ENCODE measurements around the gene XPO5. TPM values are rescaled to one million over a fixed set of nuclear protein-coding genes. Genes with fewer than 3 reads are reported as not detected.

The XPO5 gene
- total RNA-seq, 1 experiment from 2014 or later = 114 TPM

GRCh38 chr6:43610431-43610830 is 34.6 kb upstream of the XPO5 start:
- Histone ChIP-seq H3K18ac (ENCODE audit: insufficient read length, low read depth, low read length) (no peak overlapping the region), H4K5ac (ENCODE audit: insufficient read length, low read depth, low read length) (no peak overlapping the region), H2BK20ac (ENCODE audit: low read depth, low read length, poor library complexity, severe bottlenecking) (no peak overlapping the region), H2BK120ac (ENCODE audit: low read depth, low read length, poor library complexity, severe bottlenecking) (no peak overlapping the region), H3T11ph (ENCODE audit: low read length) (no peak overlapping the region), H4K8ac (replicated peaks; ENCODE audit: insufficient read length, low read depth, low read length) (no peak overlapping the region), H2BK12ac (ENCODE audit: insufficient read length, low read depth, low read length) (no peak overlapping the region), H3K23me2 (ENCODE audit: insufficient read length, low read depth, low read length, poor library complexity, severe bottlenecking) (no peaks in the 10 kb centered on the region), H3K79me1 (ENCODE audit: insufficient read depth, low read depth, low read length, poor library complexity, severe bottlenecking) (no peaks in the 10 kb centered on the region), H3K27me3 (ENCODE audit: insufficient read depth, low read length) (no peaks in the 10 kb centered on the region), H3K4me2 (ENCODE audit: insufficient read depth, insufficient read length, low read length) (no peak overlapping the region), H3K9me3 (ENCODE audit: control insufficient read depth, low read depth, low read length) (no peaks in the 10 kb centered on the region), H3K4me1 (ENCODE audit: insufficient read depth, low read length) (no peaks in the 10 kb centered on the region), H3K79me2 (ENCODE audit: insufficient read depth, low read length) (no peaks in the 10 kb centered on the region), H3K9ac (ENCODE audit: extremely low read depth, insufficient read length, low read length) (no peak overlapping the region), H2BK15ac (ENCODE audit: low read depth, low read length) (no peak overlapping the region), H3K56ac (ENCODE audit: insufficient read length, low read depth, low read length) (no peak overlapping the region), H3K14ac (ENCODE audit: insufficient read depth, low read length) (no peak overlapping the region), H3K4ac (ENCODE audit: low read depth, low read length) (no peak overlapping the region), H4K91ac (ENCODE audit: insufficient read length, low read depth, low read length) (no peak overlapping the region), H2BK5ac (ENCODE audit: insufficient read length, low read length) (no peak overlapping the region), H2AFZ (ENCODE audit: low read length) (no peak overlapping the region), H3K27ac (ENCODE audit: insufficient read length, low read depth, low read length) (no peak overlapping the region), H4K20me1 (ENCODE audit: control insufficient read depth, insufficient read depth, insufficient read length) (no peaks in the 10 kb centered on the region), H2AK5ac (ENCODE audit: insufficient read length, low read length) (no peak overlapping the region), H3K23ac (ENCODE audit: insufficient read length, low read depth, low read length) (no peak overlapping the region)
- WGBS (ENCODE audit: extremely low coverage, insufficient read length, low lambda C conversion rate) = no CpG with 5 or more reads among the region's 5 CpGs
- H3K27me3 Mint-ChIP-seq (ENCODE audit: low read depth) = no peaks in the 10 kb centered on the region
- H3K27ac Mint-ChIP-seq = no peak overlapping the region
- no peak for DNase-seq
- H3K4me1 Mint-ChIP-seq = no peaks in the 10 kb centered on the region
- peaks cover 0 to 46% (median 23%) of the 10 kb centered on the region in 3 experiments; a peak in 4 of 7 replicates for H3K36me3 Mint-ChIP-seq (ENCODE audit: insufficient read depth in 1 of 3, low read depth in 3 of 3)
- no peak overlapping the region for H3K4me3 Mint-ChIP-seq
- H3K9me3 Mint-ChIP-seq = no peaks in the 10 kb centered on the region
- TF ChIP-seq CTCF (conservative IDR thresholded peaks at IDR 0.05) = no peak
